RCC 7860 (cell line): ENCODE results near the gene RFX5.

Experiments used
- DNase-seq: peaks from one replicate; pipeline ENCODE4 v3.0.0-alpha.2; 2015; ENCODE audit warnings: low spot score
- FAIRE-seq: peaks from 2 replicates; lab custom pipeline; 2012; peaks lifted over from hg19 to GRCh38; lab: Jason Lieb, UNC

Gene RFX5

GRCh38 chr1:151325646-151326429 is 21.2 kb downstream of the RFX5 start:
- DNase-seq (no peak), FAIRE-seq (no peak)

- no peak for FAIRE-seq
These were observed 21.8 kb downstream of the RFX5 start for GRCh38 chr1:151325231-151325630.

GRCh38 chr1:151324390-151324930 is 22.6 kb downstream of the RFX5 start:
- no peak for FAIRE-seq

More at GRCh38 chr1:151325231-151325630, 21.8 kb downstream of the RFX5 start:
- no peak for DNase-seq

GRCh38 chr1:151318975-151319374 is 28.1 kb downstream of the RFX5 start:
- FAIRE-seq (no peak), DNase-seq (no peak)

More at GRCh38 chr1:151324390-151324930, 22.6 kb downstream of the RFX5 start:
- DNase-seq: no peak

- no peak for FAIRE-seq
- no peak for DNase-seq
These were observed 31.4 kb downstream of the RFX5 start for GRCh38 chr1:151315565-151316235.

- FAIRE-seq (no peak), DNase-seq (peak; percentile 13)
These were observed 32.7 kb downstream of the RFX5 start for GRCh38 chr1:151314137-151314875.

- FAIRE-seq (no peak), DNase-seq (no peak)
These were observed 33.6 kb downstream of the RFX5 start for GRCh38 chr1:151313501-151313900.

GRCh38 chr1:151312826-151313225 is 34.2 kb downstream of the RFX5 start:
- DNase-seq (no peak), FAIRE-seq (no peak)

GRCh38 chr1:151312411-151312810 is 34.6 kb downstream of the RFX5 start:
- DNase-seq: peak; percentile 27
- FAIRE-seq: no peak

- FAIRE-seq (peak; percentile 95), DNase-seq (peak; percentile 97)
These were observed 35.3 kb downstream of the RFX5 start for GRCh38 chr1:151311589-151312331.

- DNase-seq: no peak
- FAIRE-seq: no peak
These were observed 36.0 kb downstream of the RFX5 start for GRCh38 chr1:151311011-151311410.

GRCh38 chr1:151309811-151310323 is 37.2 kb downstream of the RFX5 start:
- DNase-seq (no peak), FAIRE-seq (no peak)

- FAIRE-seq: no peak
- no peak for DNase-seq
These were observed 52.1 kb downstream of the RFX5 start for GRCh38 chr1:151294742-151295462.

GRCh38 chr1:151293093-151293492 is 54.0 kb downstream of the RFX5 start:
- no peak for DNase-seq
- no peak for FAIRE-seq

- FAIRE-seq: no peak
- no peak for DNase-seq
These were observed 54.6 kb downstream of the RFX5 start for GRCh38 chr1:151292207-151293030.

GRCh38 chr1:151290709-151291303 is 56.2 kb downstream of the RFX5 start:
- FAIRE-seq: no peak
- DNase-seq: no peak
